ENCODE results near the gene ERRFI1. TPM values are rescaled to one million over a fixed set of nuclear protein-coding genes. Genes with fewer than 3 reads are reported as not detected.
A peak's percentile ranks its signal among the peaks of the same experiment; 100 is the strongest.

ERRFI1 gene
- total RNA-seq, 4 donors from 2014 or later = 19.0 to 67.6 (median 39.6) TPM

- no peak for TF ChIP-seq POLR2A (IDR thresholded peaks at IDR 0.05)
- no peak for TF ChIP-seq CTCF (IDR thresholded peaks at IDR 0.05)
- H3K27me3 ChIP-seq = no peaks in the 10 kb centered on the region
- no peaks in the 10 kb centered on the region for H3K9me3 ChIP-seq
- H3K36me3 ChIP-seq = no peaks in the 10 kb centered on the region
- peak overlapping the region; percentile 78 to 79 for H3K27ac ChIP-seq
- no peak for DNase-seq
- no peak overlapping the region for H3K4me3 ChIP-seq
- H3K4me1 ChIP-seq = peaks cover 6% of the 10 kb centered on the region in 2 donors
- intact Hi-C loops (cut with DNase I; ENCODE audit: low total_unique reads) = no loop called here
Observed at GRCh38 chr1:8006037-8006963, 19.8 kb downstream of the ERRFI1 start.

- H3K27ac ChIP-seq = peak overlapping the region; percentile 78 to 79
- no peaks in the 10 kb centered on the region for H3K9me3 ChIP-seq
- no peaks in the 10 kb centered on the region for H3K36me3 ChIP-seq
- peak; percentile 92 to 96 for DNase-seq
- TF ChIP-seq POLR2A (IDR thresholded peaks at IDR 0.05) (peak in 1 of 2 donors; percentile 18), CTCF (IDR thresholded peaks at IDR 0.05) (no peak)
- intact Hi-C loops (cut with DNase I; ENCODE audit: low total_unique reads) = no loop called here
- no peak overlapping the region for H3K4me3 ChIP-seq
- no peaks in the 10 kb centered on the region for H3K27me3 ChIP-seq
- H3K4me1 ChIP-seq = peaks cover 6% of the 10 kb centered on the region in 2 donors
Observed at GRCh38 chr1:8004803-8005573, 21.1 kb downstream of the ERRFI1 start.

GRCh38 chr1:8004113-8004802, 21.9 kb downstream of the ERRFI1 start:
- peak overlapping the region; percentile 78 to 79 for H3K27ac ChIP-seq
- no peaks in the 10 kb centered on the region for H3K27me3 ChIP-seq
- DNase-seq = no peak
- intact Hi-C loops (cut with DNase I; ENCODE audit: low total_unique reads) = no loop called here
- no peaks in the 10 kb centered on the region for H3K9me3 ChIP-seq
- H3K4me1 ChIP-seq = peaks cover 6% of the 10 kb centered on the region in 2 donors
- H3K4me3 ChIP-seq = no peak overlapping the region
- TF ChIP-seq POLR2A (IDR thresholded peaks at IDR 0.05) (no peak), CTCF (IDR thresholded peaks at IDR 0.05) (no peak)
- H3K36me3 ChIP-seq = no peaks in the 10 kb centered on the region

GRCh38 chr1:8003438-8004112, 22.5 kb downstream of the ERRFI1 start:
- H3K27me3 ChIP-seq = no peaks in the 10 kb centered on the region
- H3K36me3 ChIP-seq = no peaks in the 10 kb centered on the region
- H3K4me3 ChIP-seq = no peak overlapping the region
- DNase-seq = no peak
- peaks cover 6% of the 10 kb centered on the region in 2 donors for H3K4me1 ChIP-seq
- intact Hi-C loops (cut with DNase I; ENCODE audit: low total_unique reads) = no loop called here
- H3K27ac ChIP-seq = peak overlapping the region; percentile 78 to 79
- TF ChIP-seq CTCF (IDR thresholded peaks at IDR 0.05) (no peak), POLR2A (IDR thresholded peaks at IDR 0.05) (no peak)
- no peaks in the 10 kb centered on the region for H3K9me3 ChIP-seq

Data from uterus (tissue), 4 donors.